Brain microvascular endothelial cell (primary cell): ENCODE data around the gene RRP8.

ENCODE experiments used
- DNase-seq: peaks from one replicate; pipeline ENCODE4 v3.0.0-alpha.2; 2020
- H3K27ac ChIP-seq: fragments of 250-450 bp; sonication (Bioruptor Pico); 2 replicates; pipeline ENCODE4 v1.5.1; 2020; ENCODE audit warnings: mild to moderate bottlenecking, moderate library complexity
- H3K27me3 ChIP-seq: fragments of 250-450 bp; sonication (Bioruptor Pico); replicated peaks from 2 replicates; pipeline ENCODE4 v1.5.1; 2020; ENCODE audit warnings: mild to moderate bottlenecking
- H3K36me3 ChIP-seq: fragments of 250-450 bp; sonication (Bioruptor Pico); replicated peaks from 2 replicates; pipeline ENCODE4 v1.5.1; 2020; ENCODE audit warnings: mild to moderate bottlenecking
- H3K4me3 ChIP-seq: 2 replicates; pipeline ENCODE4 v1.5.1; 2011; ENCODE audit warnings: low read depth, mild to moderate bottlenecking, control low read depth, low read length, moderate library complexity
- CTCF ChIP-seq: IDR thresholded peaks from 2 replicates; pipeline ENCODE4 v1.5.1; 2011; ENCODE audit warnings: low read depth, mild to moderate bottlenecking, moderate library complexity, low read length, control low read depth, inconsistent platforms; ENCODE audit errors: missing control alignments
- in situ Hi-C: cut with HindIII; loops from 2 replicates; pipeline ENCODE4 v1.10.0; 2017; ENCODE audit warnings: low sequenced_read_pairs, low pct_ligation_motif_present

Gene RRP8

DNA sequence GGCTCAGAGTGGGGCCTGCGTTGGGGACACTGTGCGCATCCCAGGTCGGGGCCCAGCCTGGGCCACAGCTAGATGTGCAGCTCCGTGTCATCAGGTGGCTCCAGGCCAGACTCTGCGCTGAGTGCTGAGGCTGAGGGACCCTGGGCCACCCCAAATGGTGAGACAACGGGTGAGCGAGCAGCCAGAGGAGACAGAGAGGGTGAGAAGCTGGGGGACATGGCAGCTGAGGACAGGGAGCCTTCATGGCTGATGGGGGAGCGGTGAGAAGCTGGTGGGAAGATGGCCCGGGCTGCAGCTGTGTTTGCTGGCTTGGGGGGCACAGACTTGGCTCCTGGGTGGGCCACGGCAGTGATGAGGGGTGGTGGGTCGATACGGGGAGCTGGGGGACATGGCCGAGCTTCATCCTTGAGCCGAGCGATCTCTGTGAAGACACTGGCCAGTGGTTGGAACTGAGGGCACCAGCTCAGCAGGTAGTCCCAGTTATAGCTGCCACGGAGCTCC, 18.3 kb upstream of the RRP8 start:
- Histone ChIP-seq H3K27ac (no peak overlapping the region), H3K4me3 (no peak overlapping the region), H3K36me3 (no peaks in the 10 kb centered on the region), H3K27me3 (no peaks in the 10 kb centered on the region)
- in situ Hi-C loops = no loop called here
- TF ChIP-seq CTCF = no peak
- DNase-seq = no peak

DNA sequence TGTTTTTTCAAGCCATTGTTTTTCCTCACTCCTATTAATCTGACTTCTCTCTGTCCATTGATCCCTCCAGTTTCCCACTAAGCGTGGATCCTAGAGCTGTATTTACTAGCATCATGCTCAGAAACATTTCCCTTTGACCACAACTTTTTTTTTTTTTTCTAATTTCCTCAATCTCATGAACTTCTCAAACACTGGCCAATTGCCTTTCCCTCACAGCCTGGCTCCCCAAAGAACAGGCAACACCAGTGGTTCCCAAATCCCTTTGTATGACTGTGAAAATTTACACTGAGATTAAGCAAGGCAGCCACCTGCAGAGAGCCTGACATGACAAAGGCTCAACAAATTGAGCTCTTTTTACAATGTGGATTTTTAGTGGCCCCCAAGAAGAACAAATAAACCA, 17.2 kb upstream of the RRP8 start:
- H3K27me3 ChIP-seq = no peaks in the 10 kb centered on the region
- H3K27ac ChIP-seq = no peak overlapping the region
- no peak overlapping the region for H3K4me3 ChIP-seq
- peaks cover 3% of the 10 kb centered on the region for H3K36me3 ChIP-seq
- no peak for DNase-seq
- no peak for TF ChIP-seq CTCF
- in situ Hi-C loops = no loop called here

- in situ Hi-C loops = no loop called here
- TF ChIP-seq CTCF = no peak
- Histone ChIP-seq H3K27me3 (no peaks in the 10 kb centered on the region), H3K36me3 (peaks cover 13% of the 10 kb centered on the region), H3K27ac (peak within 1 kb of the TSS; percentile 60), H3K4me3 (peak within 1 kb of the TSS; percentile 93)
- DNase-seq = peak; percentile 96
Observed at GRCh38 chr11:6619004-6619745, 15.8 kb upstream of the RRP8 start, which contains the start of gene TPP1. TSS of gene TPP1 (minus strand) at chr11:6619422. CDS start at chr11:6619400, 22 bp downstream.

- peak overlapping the region; percentile 93 for H3K4me3 ChIP-seq
- DNase-seq = peak; percentile 80
- no peaks in the 10 kb centered on the region for H3K27me3 ChIP-seq
- TF ChIP-seq CTCF = no peak
- in situ Hi-C loops = no loop called here
- peak overlapping the region; percentile 60 for H3K27ac ChIP-seq
- H3K36me3 ChIP-seq = peaks cover 16% of the 10 kb centered on the region
Observed at GRCh38 chr11:6618117-6619003, 14.9 kb upstream of the RRP8 start.

GRCh38 chr11:6617315-6617781, 13.9 kb upstream of the RRP8 start:
- H3K27ac ChIP-seq = peak overlapping the region; percentile 60
- in situ Hi-C loops = no loop called here
- no peak overlapping the region for H3K4me3 ChIP-seq

More at GRCh38 chr11:6617315-6617781, 13.9 kb upstream of the RRP8 start:
- Histone ChIP-seq H3K27me3 (no peaks in the 10 kb centered on the region), H3K36me3 (peaks cover 16% of the 10 kb centered on the region)
- no peak for TF ChIP-seq CTCF
- DNase-seq = no peak
